Suprapubic skin (tissue), 3 donors: ENCODE measurements around the gene ACTR6.

ENCODE experiments used
- EP300 ChIP-seq: sonication (generic); formaldehyde crosslinking; IDR thresholded peaks from one replicate; pipeline ENCODE4 v1.6.1; 2017; ENCODE audit warnings: antibody characterized with exemption
- TF ChIP-seq, protein P1 (sequence below), 2 donors: fragments of 200-600 bp in 1 of 2; fragments of 450-650 bp in 1 of 2; sonication (generic) in 1 of 2; IDR thresholded peaks; one replicate each; pipeline ENCODE4 v1.5.1; 2016 to 2019; ENCODE audit warnings: antibody characterized with exemption in 2 of 2, mild to moderate bottlenecking in 1 of 2, moderate library complexity in 1 of 2

DNA sequence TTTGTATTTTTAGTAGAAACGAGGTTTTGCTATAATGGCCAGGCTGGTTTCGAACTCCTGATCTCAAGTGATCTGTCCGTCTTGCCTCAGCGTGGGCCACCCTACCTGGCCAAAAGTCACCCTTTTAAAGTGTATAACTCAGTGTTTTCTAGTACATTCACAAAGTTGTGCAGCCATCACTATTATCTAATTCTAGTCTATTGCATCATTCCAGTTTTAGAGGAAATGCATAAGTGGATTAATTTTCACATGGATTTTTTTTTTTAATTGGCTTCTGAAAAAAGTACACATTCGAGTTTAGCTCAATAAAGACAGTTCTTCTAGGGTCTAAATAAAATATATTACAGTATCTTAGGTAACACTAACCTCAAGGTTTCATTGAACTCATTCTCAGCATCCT lies 62.5 kb downstream of the ACTR6 start:
- TF ChIP-seq, protein P1, sequence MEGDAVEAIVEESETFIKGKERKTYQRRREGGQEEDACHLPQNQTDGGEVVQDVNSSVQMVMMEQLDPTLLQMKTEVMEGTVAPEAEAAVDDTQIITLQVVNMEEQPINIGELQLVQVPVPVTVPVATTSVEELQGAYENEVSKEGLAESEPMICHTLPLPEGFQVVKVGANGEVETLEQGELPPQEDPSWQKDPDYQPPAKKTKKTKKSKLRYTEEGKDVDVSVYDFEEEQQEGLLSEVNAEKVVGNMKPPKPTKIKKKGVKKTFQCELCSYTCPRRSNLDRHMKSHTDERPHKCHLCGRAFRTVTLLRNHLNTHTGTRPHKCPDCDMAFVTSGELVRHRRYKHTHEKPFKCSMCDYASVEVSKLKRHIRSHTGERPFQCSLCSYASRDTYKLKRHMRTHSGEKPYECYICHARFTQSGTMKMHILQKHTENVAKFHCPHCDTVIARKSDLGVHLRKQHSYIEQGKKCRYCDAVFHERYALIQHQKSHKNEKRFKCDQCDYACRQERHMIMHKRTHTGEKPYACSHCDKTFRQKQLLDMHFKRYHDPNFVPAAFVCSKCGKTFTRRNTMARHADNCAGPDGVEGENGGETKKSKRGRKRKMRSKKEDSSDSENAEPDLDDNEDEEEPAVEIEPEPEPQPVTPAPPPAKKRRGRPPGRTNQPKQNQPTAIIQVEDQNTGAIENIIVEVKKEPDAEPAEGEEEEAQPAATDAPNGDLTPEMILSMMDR (IDR thresholded peaks at IDR 0.05) = no peak
- TF ChIP-seq EP300 = no peak
